Body of pancreas (tissue), 4 donors: ENCODE data around the gene RABEP2.

Source experiments
- POLR2A ChIP-seq, 3 donors: fragments of 450-650 bp; IDR thresholded peaks; one replicate each; pipeline ENCODE4 v1.6.1; 2016; ENCODE audit warnings: antibody characterized with exemption in 3 of 3, mild to moderate bottlenecking in 2 of 3
- TF ChIP-seq, protein P1 (sequence below), 7 experiments: fragments of 450-650 bp in 4 of 7; fragments of 200-600 bp in 3 of 7; sonication (generic) in 3 of 7; IDR thresholded peaks; one replicate each; pipeline ENCODE4 v1.5.1; 2016 to 2019; ENCODE audit warnings: antibody characterized with exemption in 7 of 7

DNA sequence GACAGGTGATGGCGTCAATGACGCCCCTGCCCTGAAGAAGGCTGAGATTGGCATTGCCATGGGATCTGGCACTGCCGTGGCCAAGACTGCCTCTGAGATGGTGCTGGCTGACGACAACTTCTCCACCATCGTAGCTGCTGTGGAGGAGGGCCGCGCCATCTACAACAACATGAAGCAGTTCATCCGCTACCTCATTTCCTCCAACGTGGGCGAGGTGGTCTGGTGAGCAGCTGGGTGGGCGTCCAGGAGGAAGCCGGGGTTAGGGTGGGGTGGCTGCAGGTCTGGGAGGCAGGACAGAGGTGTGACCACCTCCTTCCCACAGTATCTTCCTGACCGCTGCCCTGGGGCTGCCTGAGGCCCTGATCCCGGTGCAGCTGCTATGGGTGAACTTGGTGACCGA, 23.2 kb downstream of the RABEP2 start:
- no peak for TF ChIP-seq POLR2A (IDR thresholded peaks at IDR 0.05)
- TF ChIP-seq, protein P1, sequence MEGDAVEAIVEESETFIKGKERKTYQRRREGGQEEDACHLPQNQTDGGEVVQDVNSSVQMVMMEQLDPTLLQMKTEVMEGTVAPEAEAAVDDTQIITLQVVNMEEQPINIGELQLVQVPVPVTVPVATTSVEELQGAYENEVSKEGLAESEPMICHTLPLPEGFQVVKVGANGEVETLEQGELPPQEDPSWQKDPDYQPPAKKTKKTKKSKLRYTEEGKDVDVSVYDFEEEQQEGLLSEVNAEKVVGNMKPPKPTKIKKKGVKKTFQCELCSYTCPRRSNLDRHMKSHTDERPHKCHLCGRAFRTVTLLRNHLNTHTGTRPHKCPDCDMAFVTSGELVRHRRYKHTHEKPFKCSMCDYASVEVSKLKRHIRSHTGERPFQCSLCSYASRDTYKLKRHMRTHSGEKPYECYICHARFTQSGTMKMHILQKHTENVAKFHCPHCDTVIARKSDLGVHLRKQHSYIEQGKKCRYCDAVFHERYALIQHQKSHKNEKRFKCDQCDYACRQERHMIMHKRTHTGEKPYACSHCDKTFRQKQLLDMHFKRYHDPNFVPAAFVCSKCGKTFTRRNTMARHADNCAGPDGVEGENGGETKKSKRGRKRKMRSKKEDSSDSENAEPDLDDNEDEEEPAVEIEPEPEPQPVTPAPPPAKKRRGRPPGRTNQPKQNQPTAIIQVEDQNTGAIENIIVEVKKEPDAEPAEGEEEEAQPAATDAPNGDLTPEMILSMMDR (IDR thresholded peaks at IDR 0.05): no peak
